ENCODE measurements around the gene NPPC.

- no peak for TF ChIP-seq SNAI2 (CRISPR knock-in tag; IDR thresholded peaks at IDR 0.05)
- no peak for TF ChIP-seq ZNF565 (CRISPR knock-in tag; conservative IDR thresholded peaks at IDR 0.05; ENCODE audit: low read depth)
- no peak for TF ChIP-seq RARB (CRISPR knock-in tag; IDR thresholded peaks at IDR 0.05)
- no peak for TF ChIP-seq ZFP3 (CRISPR knock-in tag; IDR thresholded peaks at IDR 0.05)
- no peak for TF ChIP-seq ARNTL (CRISPR knock-in tag; IDR thresholded peaks at IDR 0.05; ENCODE audit: borderline replicate concordance, low read depth)
- TF ChIP-seq PPARA (CRISPR knock-in tag; IDR thresholded peaks at IDR 0.05; ENCODE audit: borderline replicate concordance): no peak
- TF ChIP-seq ZNF8 (CRISPR knock-in tag; IDR thresholded peaks at IDR 0.05): no peak
- TF ChIP-seq PATZ1 (CRISPR knock-in tag; IDR thresholded peaks at IDR 0.05; ENCODE audit: borderline replicate concordance): no peak
- TF ChIP-seq GLIS3 (CRISPR knock-in tag; IDR thresholded peaks at IDR 0.05): no peak
- no peak for TF ChIP-seq ZNF70 (CRISPR knock-in tag; IDR thresholded peaks at IDR 0.05)
- TF ChIP-seq ZFP30 (CRISPR knock-in tag; IDR thresholded peaks at IDR 0.05): no peak
- TF ChIP-seq CREB5 (CRISPR knock-in tag; IDR thresholded peaks at IDR 0.05; ENCODE audit: low read depth): no peak
Observed at GRCh38 chr2:231932985-231933915, 7.1 kb upstream of the NPPC start.

All from SK-N-SH treated with all-trans-retinoic acid at 6 μM for 48 hours (cell line).